ENCODE results near the gene SPATA9. TPM values are rescaled to one million over a fixed set of nuclear protein-coding genes. Genes with fewer than 3 reads are reported as not detected.

The SPATA9 gene
- total RNA-seq = under 1 TPM in 1 of 6 donors, not detected in 5; 0.23 TPM

DNA sequence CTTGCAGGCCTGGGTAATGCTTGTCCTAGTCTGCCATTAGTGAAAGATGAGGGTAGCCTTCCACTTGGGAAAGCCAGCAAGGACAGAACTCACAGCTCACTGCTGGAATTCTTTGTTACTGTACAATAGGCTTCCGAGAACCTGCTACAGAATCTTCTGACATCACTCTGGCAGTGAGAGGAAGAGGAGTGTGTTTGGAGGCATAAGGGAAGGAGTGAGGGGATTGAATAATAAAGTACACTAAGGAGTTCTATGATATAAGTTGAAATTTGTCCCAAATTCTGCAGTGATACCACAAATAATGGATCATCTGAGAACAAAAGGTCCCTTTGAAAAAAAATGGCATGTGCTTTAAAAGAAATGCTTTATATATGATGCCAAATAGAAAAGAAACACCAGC, at the start of gene SPATA9:
Gene SPATA9, minus strand, starts transcription at position 101 of the 400 bp plus-strand sequence. CDS start 137 bp downstream, outside the sequence.
- DNase-seq = no peak
- H3K36me3 ChIP-seq = no peaks in the 10 kb centered on the region
- no peaks in the 10 kb centered on the region for H3K9me3 ChIP-seq
- WGBS, 2 donors = 89 to 95% methylated on average over 1 of the region's 1 CpG
- no peak within 1 kb of the TSS for H3K27ac ChIP-seq
- no peaks in the 10 kb centered on the region for H3K4me1 ChIP-seq
- no peak within 1 kb of the TSS for H3K4me3 ChIP-seq
- no peaks in the 10 kb centered on the region for H3K27me3 ChIP-seq
- TF ChIP-seq CTCF (IDR thresholded peaks at IDR 0.05) = no peak
- TF ChIP-seq EP300 (IDR thresholded peaks at IDR 0.05) = no peak
- TF ChIP-seq POLR2A (IDR thresholded peaks at IDR 0.05) = no peak
- no peak for ATAC-seq (ENCODE audit: low FRiP score in 2 of 2)

- Histone ChIP-seq H3K27me3 (no peaks in the 10 kb centered on the region), H3K4me1 (peaks cover 4 to 26% (median 12%) of the 10 kb centered on the region in 4 donors), H3K27ac (peak overlapping the region; percentile 88 to 96 (median 91)), H3K4me3 (peak overlapping the region; percentile 78 to 89 (median 82)), H3K36me3 (no peaks in the 10 kb centered on the region), H3K9me3 (no peaks in the 10 kb centered on the region)
- no peak for TF ChIP-seq EP300 (IDR thresholded peaks at IDR 0.05)
- no peak for TF ChIP-seq CTCF (IDR thresholded peaks at IDR 0.05)
- TF ChIP-seq POLR2AphosphoS5 (IDR thresholded peaks at IDR 0.05) = no peak
- 3 to 8% methylated on average over 19 to 49 of the region's 64 CpGs for WGBS, 2 donors
- ATAC-seq (ENCODE audit: low FRiP score in 2 of 2) = peak; percentile 52 to 53
- DNase-seq = peak in 1 of 2 donors; percentile 49
Measured at GRCh38 chr5:95731571-95732554, 49.1 kb upstream of the SPATA9 start.

- Histone ChIP-seq H3K27me3 (no peaks in the 10 kb centered on the region), H3K4me3 (peak within 1 kb of the TSS; percentile 78 to 89 (median 82)), H3K9me3 (no peaks in the 10 kb centered on the region), H3K36me3 (no peaks in the 10 kb centered on the region), H3K4me1 (peaks cover 4 to 24% (median 14%) of the 10 kb centered on the region in 4 donors), H3K27ac (peak within 1 kb of the TSS; percentile 88 to 96 (median 91))
- TF ChIP-seq CTCF (IDR thresholded peaks at IDR 0.05) (no peak), POLR2A (IDR thresholded peaks at IDR 0.05) (peak in 3 of 4 donors; percentile 48 to 75 (median 55)), POLR2AphosphoS5 (IDR thresholded peaks at IDR 0.05) (peak in 1 of 2 donors; percentile 75), EP300 (IDR thresholded peaks at IDR 0.05) (no peak)
- ATAC-seq (ENCODE audit: low FRiP score in 2 of 2) (peak; percentile 85 to 89), DNase-seq (peak; percentile 91 to 92)
- WGBS, 2 donors = 0% methylated on average over 10 to 25 of the region's 78 CpGs
Measured at GRCh38 chr5:95730730-95731570, 48.2 kb upstream of the SPATA9 start, which contains the start of gene RHOBTB3. Gene RHOBTB3, plus strand, starts transcription at chr5:95731336. Its CDS starts 347 bp downstream, at chr5:95731683.

DNA sequence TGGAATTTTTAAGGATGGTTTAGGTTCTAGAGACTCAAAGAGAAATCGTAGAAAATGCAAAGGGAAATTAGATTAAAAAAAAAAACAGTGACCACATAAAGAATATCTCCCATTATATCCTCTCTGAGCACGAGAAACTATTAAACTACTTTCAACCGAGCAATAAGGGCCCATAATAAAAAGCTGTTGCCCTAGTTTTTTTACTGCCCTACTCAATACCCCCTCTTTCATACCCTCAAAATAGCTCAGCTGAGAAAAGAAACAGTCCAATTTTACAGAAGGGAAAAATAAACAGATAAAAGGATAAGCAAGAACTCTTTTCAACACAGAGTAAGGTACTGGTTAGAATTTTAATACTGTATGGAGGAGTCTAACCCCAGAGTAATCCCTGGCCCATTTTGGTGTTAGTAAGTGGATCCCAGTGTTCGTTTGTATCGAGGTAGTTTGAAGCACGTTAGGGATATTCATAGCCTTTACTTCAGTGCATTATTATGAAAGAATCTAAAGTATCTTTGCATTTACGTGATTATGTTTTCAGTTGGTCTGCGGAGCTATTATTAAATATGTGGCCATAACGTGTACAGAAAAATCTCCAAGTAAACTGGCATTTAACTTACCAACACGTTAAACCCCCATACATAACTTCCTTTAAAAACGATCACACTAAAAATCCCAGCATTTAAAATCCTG, 47.4 kb upstream of the SPATA9 start:
- Histone ChIP-seq H3K27me3 (no peaks in the 10 kb centered on the region), H3K4me3 (peak overlapping the region in 3 of 4 donors; percentile 78 to 89 (median 78)), H3K9me3 (no peaks in the 10 kb centered on the region), H3K4me1 (peaks cover 4 to 21% (median 14%) of the 10 kb centered on the region in 4 donors), H3K36me3 (no peaks in the 10 kb centered on the region), H3K27ac (peak overlapping the region; percentile 88 to 96 (median 91))
- WGBS, 2 donors = 37 to 38% methylated on average over 11 of the region's 11 CpGs
- DNase-seq (no peak), ATAC-seq (ENCODE audit: low FRiP score in 2 of 2) (no peak)
- no peak for TF ChIP-seq POLR2AphosphoS5 (IDR thresholded peaks at IDR 0.05)
- no peak for TF ChIP-seq POLR2A (IDR thresholded peaks at IDR 0.05)
- no peak for TF ChIP-seq EP300 (IDR thresholded peaks at IDR 0.05)
- no peak for TF ChIP-seq CTCF (IDR thresholded peaks at IDR 0.05)

All from upper lobe of left lung (tissue), 6 donors.